Thyroid gland (tissue), 4 donors: ENCODE measurements around the gene GNL2.

Experiments
- POLR2A ChIP-seq, 2 donors: fragments of 450-650 bp; IDR thresholded peaks; one replicate each; pipeline ENCODE4 v1.6.1; 2017; ENCODE audit warnings: antibody characterized with exemption in 2 of 2, mild to moderate bottlenecking in 2 of 2, moderate library complexity in 1 of 2
- TF ChIP-seq, protein P1 (sequence below), 6 experiments: fragments of 200-600 bp in 3 of 6; fragments of 450-650 bp in 3 of 6; sonication (generic) in 3 of 6; IDR thresholded peaks; one replicate each; pipeline ENCODE4 v1.5.1; 2016 to 2019; ENCODE audit warnings: antibody characterized with exemption in 6 of 6, mild to moderate bottlenecking in 2 of 6, inconsistent platforms in 1 of 6, moderate library complexity in 1 of 6

DNA sequence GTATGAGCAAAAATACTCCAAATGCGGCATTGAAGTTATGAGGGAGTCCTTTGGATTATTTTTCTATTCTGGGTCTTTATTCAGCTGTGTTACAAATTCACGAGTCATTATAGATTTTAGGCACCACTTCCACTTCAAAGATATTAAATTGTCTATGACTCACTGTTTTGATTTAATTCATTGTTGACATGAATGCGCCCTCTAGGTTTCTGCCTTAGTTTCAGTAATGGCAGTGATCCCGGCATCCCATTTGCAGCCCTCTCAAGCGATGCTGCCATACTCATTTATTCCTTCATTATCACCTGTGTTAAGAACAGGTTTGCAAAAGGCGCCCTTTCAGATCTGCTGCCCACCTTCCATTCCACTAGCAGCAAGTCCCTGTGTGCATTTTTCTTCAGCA is 25.0 kb upstream of the GNL2 start:
- TF ChIP-seq, protein P1, sequence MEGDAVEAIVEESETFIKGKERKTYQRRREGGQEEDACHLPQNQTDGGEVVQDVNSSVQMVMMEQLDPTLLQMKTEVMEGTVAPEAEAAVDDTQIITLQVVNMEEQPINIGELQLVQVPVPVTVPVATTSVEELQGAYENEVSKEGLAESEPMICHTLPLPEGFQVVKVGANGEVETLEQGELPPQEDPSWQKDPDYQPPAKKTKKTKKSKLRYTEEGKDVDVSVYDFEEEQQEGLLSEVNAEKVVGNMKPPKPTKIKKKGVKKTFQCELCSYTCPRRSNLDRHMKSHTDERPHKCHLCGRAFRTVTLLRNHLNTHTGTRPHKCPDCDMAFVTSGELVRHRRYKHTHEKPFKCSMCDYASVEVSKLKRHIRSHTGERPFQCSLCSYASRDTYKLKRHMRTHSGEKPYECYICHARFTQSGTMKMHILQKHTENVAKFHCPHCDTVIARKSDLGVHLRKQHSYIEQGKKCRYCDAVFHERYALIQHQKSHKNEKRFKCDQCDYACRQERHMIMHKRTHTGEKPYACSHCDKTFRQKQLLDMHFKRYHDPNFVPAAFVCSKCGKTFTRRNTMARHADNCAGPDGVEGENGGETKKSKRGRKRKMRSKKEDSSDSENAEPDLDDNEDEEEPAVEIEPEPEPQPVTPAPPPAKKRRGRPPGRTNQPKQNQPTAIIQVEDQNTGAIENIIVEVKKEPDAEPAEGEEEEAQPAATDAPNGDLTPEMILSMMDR (IDR thresholded peaks at IDR 0.05) = no peak
- TF ChIP-seq POLR2A (IDR thresholded peaks at IDR 0.05) = no peak
